ENCODE data around the gene RTP1.

DNA sequence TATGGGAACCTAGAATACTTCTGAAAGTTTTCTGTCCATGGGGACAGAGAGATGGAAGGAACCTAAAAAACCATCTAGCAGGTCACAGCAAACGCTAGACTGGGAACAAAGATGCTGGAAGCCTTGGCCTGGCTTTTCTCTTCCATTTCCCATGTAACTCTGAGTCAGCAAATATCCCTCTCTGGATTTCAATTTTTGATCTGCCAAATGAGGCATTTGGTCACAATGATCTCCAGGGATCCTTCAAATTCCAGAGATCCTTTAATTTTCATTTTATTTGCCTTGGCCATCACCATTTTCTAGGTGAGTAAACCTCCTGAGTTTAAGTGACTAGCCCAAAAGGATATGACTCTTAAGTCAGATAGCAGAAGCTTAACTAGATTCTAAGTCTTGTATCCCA, 39.7 kb downstream of the RTP1 start:
- no peak for TF ChIP-seq EZH2 (IDR thresholded peaks at IDR 0.05; ENCODE audit: borderline replicate concordance, low read depth, low read length, poor library complexity, severe bottlenecking)
- TF ChIP-seq, protein P1, sequence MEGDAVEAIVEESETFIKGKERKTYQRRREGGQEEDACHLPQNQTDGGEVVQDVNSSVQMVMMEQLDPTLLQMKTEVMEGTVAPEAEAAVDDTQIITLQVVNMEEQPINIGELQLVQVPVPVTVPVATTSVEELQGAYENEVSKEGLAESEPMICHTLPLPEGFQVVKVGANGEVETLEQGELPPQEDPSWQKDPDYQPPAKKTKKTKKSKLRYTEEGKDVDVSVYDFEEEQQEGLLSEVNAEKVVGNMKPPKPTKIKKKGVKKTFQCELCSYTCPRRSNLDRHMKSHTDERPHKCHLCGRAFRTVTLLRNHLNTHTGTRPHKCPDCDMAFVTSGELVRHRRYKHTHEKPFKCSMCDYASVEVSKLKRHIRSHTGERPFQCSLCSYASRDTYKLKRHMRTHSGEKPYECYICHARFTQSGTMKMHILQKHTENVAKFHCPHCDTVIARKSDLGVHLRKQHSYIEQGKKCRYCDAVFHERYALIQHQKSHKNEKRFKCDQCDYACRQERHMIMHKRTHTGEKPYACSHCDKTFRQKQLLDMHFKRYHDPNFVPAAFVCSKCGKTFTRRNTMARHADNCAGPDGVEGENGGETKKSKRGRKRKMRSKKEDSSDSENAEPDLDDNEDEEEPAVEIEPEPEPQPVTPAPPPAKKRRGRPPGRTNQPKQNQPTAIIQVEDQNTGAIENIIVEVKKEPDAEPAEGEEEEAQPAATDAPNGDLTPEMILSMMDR (conservative IDR thresholded peaks at IDR 0.05; ENCODE audit: low read depth, low read length): no peak

All from A673 (cell line).